Choroid plexus epithelial cell (primary cell): ENCODE data around the gene ENOX1.

Experiments used
- DNase-seq: peaks from one replicate; pipeline ENCODE4 v3.0.0-alpha.2; 2010; ENCODE audit warnings: low read depth
- H3K4me3 ChIP-seq: 2 replicates; pipeline ENCODE4 v1.5.1; 2011; ENCODE audit warnings: low read depth, mild to moderate bottlenecking, control low read depth, low read length, moderate library complexity
- CTCF ChIP-seq: conservative IDR thresholded peaks from 2 replicates; pipeline ENCODE4 v1.5.1; 2011; ENCODE audit warnings: low read depth, mild to moderate bottlenecking, control low read depth, inconsistent platforms, low read length, moderate library complexity

The ENOX1 gene

GRCh38 chr13:43596924-43597598 is 189.7 kb downstream of the ENOX1 start:
- DNase-seq, result no peak
- no peak for TF ChIP-seq CTCF
- no peak overlapping the region for H3K4me3 ChIP-seq

DNA sequence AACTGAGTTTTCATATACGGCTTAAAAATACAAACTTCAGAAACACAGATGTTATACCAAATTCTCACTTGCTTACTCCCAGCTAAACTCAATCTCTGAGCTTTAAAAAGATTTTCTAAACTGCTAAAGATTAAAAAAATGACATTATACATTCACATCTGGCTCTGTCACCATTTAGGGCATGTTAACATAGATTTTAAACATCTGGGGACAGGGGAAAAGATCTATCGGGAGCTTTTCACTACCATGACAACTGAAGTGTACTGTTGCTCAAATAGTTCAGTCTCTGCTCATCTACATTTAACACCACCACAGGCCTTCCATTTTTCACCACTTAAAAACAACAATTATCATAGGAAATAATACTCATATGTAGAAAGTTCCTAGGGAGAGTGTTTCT is 190.8 kb downstream of the ENOX1 start:
- no peak overlapping the region for H3K4me3 ChIP-seq
- no peak for DNase-seq
- TF ChIP-seq CTCF, result no peak

DNA sequence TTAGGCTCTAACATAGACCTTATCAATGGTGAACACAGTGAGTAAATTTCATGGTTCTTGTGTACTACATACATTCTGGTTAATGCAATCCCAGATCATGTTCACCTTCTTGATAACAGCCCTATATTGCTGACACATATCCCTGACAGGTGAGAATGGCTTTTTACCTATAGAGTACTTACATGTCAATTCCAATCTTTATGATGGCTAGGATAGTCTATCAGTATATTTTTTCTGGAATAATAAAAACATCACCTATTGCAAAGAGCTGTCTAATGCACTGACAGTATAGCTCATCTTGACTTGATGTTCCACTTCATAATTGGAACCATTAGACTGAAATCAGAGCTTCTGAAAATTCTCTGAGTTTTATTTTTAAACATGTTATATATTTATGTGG is 199.4 kb downstream of the ENOX1 start:
- no peak for DNase-seq
- H3K4me3 ChIP-seq, result no peak overlapping the region
- TF ChIP-seq CTCF, result no peak

DNA sequence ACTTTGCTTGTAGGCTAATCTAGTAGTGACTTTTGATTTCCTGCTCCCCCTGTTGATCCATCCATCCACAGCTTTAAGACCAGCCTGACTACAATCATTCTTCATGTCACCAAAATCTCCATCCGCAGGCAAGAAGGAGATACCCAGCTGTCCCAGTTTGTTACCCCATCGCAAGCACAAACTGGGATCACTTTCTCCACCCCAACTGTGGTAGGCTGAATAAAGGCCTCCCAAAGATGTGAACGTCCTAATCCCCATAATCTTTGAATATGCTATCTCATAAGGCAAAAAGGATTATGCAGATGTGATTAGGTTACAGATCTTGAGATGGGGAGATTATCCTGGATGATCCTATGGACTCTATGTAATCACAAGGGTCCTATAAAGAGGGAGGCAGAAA is 202.0 kb downstream of the ENOX1 start:
- no peak overlapping the region for H3K4me3 ChIP-seq
- DNase-seq, result no peak
- no peak for TF ChIP-seq CTCF

DNA sequence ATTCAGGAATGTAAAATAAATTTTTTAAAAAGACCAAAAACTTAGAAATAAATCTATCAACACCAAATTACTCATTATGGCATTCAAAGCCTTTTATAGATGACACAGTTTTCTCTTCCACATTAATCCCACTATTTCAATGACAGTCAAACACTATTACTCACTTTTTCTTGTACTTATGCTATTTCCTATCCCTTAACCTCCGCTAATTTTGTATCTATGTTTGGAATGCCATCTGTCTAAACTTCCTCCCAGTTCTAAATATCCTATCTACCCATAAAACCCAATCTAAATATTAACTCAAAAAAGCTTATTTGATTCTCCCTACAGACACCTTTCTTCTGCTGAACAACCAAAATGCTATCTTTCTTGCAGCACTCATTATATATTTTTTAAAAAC is 203.5 kb downstream of the ENOX1 start:
- no peak for TF ChIP-seq CTCF
- no peak for DNase-seq
- H3K4me3 ChIP-seq, result no peak overlapping the region

- TF ChIP-seq CTCF, result no peak
- no peak overlapping the region for H3K4me3 ChIP-seq
- no peak for DNase-seq
Observed at GRCh38 chr13:43580280-43580679, 206.5 kb downstream of the ENOX1 start.

DNA sequence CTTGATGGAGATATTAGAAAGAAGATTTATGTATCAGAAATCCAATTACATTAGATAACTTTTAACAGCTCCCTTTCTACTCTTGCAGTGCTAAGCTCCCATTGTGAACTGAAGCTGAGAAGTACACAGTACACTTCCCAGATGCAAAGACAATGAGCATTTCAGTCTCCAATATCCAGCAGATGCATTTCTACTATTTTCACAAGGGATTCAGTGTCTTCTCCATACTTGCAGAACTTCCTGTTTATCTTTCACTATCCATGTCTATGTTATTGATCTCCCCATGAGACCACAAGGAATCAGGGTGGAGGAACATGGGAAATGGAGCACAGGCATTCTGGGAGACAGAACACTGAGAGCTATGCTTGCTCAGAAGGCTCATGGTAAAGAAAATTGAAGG is 207.5 kb downstream of the ENOX1 start:
- no peak for DNase-seq
- TF ChIP-seq CTCF, result no peak

More for the DNA sequence above, 207.5 kb downstream of the ENOX1 start:
- H3K4me3 ChIP-seq, result no peak overlapping the region
